AG10803 (cell line): ENCODE measurements around the gene MBNL2.

Source experiments
- DNase-seq: peaks from one replicate; pipeline ENCODE4 v3.0.0; 2010; ENCODE audit warnings: low read depth
- H3K4me3 ChIP-seq: 2 replicates; pipeline ENCODE4 v1.5.1; 2011; ENCODE audit warnings: mild to moderate bottlenecking, low read length, control low read depth
- TF ChIP-seq, protein P1 (sequence below): conservative IDR thresholded peaks from 2 replicates; pipeline ENCODE4 v1.5.1; 2011; ENCODE audit warnings: mild to moderate bottlenecking, low read length, control low read depth, inconsistent platforms

Gene MBNL2

DNA sequence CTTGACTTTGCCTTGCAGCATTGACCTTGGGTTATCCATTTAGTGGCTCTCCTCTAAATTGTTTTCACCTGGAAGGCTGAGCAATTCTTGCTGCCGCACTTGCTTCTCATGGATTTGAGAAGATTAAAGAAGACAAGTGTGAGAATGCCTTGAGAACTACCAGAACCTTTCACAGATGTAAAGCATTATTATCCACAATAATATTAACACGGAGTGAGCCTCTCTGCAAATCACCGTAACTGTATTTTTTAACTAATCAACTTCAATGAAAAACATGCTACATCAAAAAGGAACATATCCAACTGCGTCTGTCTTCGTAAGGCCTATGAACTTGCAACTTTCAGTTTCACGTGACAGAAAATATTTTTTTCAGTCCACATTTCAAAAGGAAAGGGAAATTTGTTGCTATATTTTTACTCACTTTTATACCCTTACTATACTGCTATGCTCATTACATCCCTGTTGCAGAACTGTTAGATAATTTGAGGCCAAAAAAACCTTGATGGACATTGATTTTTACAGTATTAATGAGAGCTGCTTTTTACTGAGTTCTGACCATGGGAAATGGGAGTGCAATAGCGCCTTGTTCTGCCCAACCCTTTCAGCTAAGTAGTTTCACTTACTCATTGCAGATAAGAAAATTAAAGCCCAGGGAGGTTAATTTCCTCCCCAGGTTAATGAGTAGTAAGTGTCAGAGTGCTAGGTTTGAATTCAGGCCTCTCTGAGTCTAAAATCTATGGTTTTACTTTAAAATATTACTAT lies 118.0 kb downstream of the MBNL2 start:
- no peak overlapping the region for H3K4me3 ChIP-seq
- DNase-seq: no peak
- TF ChIP-seq, protein P1, sequence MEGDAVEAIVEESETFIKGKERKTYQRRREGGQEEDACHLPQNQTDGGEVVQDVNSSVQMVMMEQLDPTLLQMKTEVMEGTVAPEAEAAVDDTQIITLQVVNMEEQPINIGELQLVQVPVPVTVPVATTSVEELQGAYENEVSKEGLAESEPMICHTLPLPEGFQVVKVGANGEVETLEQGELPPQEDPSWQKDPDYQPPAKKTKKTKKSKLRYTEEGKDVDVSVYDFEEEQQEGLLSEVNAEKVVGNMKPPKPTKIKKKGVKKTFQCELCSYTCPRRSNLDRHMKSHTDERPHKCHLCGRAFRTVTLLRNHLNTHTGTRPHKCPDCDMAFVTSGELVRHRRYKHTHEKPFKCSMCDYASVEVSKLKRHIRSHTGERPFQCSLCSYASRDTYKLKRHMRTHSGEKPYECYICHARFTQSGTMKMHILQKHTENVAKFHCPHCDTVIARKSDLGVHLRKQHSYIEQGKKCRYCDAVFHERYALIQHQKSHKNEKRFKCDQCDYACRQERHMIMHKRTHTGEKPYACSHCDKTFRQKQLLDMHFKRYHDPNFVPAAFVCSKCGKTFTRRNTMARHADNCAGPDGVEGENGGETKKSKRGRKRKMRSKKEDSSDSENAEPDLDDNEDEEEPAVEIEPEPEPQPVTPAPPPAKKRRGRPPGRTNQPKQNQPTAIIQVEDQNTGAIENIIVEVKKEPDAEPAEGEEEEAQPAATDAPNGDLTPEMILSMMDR: no peak

DNA sequence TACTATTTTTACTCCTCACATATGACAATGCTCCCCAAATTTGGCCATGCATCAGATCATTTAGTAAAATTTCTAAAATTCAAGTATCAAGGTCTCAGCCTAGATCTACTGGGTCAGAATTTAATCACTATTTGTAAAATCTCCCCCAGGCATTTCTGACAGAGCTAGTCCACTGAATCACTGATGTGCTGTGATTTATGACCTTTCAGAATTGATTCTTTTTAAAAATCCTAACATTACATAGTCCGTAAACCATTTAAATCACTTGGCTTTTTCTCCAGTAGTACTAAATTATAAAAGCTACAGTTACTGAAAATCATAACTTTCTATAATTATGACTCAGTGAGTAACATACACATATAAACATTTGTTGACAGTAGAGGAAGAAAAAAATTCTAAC lies 119.0 kb downstream of the MBNL2 start:
- no peak for DNase-seq
- TF ChIP-seq, protein P1: no peak
- no peak overlapping the region for H3K4me3 ChIP-seq

DNA sequence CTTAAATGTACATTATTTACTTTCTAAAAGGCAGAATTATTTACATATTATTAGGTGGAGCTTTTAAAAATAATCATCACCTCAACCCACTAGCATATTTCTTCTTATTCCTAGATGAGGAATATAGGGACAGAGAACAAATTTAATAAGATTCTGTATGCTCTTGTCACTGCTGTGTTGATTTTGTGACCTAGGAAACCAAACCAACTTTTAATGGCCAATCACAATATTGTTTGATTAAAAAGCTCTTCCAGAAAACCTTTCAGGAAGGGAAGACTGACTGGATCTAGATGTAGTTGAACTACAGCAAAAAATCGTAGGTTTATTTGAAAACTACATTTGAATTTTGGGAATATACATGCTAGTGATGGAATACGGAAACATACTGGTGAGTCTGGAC lies 120.0 kb downstream of the MBNL2 start:
- H3K4me3 ChIP-seq: no peak overlapping the region
- DNase-seq: no peak
- TF ChIP-seq, protein P1: no peak

DNA sequence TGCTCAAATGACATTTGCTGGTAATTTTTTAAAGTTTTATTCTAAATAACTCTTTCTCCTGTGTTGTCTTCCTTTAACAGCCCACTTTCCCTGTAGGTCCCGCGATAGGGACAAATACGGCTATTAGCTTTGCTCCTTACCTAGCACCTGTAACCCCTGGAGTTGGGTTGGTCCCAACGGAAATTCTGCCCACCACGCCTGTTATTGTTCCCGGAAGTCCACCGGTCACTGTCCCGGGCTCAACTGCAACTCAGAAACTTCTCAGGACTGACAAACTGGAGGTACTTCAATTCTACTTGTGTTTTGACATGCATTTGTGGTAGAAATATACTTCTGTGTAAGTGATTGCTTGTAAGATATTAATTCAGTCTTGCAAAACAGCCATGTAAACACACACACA lies 120.8 kb downstream of the MBNL2 start:
- no peak for DNase-seq
- no peak overlapping the region for H3K4me3 ChIP-seq
- TF ChIP-seq, protein P1: no peak

DNA sequence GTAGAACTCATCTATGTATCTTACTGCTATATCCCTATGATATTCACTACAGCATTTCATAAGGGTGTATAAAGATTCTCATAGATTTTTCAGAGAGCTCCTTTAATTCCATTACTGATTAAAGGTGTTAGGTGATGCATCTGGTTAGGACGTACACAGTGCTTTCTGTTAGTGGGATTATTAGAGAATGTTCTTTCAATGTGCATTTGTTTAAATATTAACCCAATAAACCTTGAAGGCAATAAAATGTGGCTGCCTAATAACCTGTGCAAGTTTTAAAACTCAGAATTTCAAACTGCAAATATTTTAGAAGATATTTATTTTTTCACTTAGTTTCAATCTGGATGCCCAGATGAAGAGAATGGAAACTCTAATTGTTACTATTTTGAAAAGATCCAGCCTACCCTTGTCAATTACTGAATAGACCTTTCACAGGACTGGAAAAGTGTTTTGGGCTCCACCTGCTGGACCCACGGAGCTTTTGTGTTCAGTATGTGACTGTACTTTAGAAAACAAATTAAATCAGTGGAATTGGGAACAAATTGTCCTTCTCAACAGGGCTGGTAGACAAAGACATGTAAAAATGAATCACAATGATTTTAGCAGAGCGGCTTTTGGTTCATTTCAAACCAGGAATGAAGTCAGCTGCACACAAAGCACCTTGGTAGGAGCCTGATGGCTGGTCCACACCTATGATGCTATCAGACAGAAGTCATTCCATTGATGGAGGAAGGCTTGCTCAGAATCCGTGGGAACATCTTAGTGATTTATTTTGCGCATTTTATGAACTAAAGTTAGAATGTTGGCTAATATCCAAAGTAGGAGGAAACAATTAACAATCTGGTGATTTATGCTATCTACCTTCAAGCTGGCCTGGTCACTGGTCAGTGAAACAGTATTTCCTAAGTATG lies 122.4 kb downstream of the MBNL2 start:
- TF ChIP-seq, protein P1: peak; percentile 89
- peak; percentile 64 for DNase-seq
- H3K4me3 ChIP-seq: no peak overlapping the region

DNA sequence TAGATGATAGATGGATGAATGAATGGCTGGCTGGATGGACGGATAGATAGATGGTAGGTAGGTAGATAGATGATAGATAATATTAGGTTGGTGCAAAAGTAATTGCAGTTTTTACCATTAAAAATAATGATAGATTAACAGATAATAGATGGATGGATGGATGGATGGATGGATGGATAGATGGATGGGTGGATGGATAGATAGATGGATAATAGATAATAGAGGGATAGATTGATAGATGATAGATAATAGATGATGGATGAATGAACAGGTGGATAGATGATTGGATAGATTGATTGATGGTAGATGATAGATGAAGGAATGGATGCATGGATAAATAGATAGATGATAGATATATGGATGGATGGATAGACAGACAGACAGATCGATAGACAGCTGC lies 124.0 kb downstream of the MBNL2 start:
- no peak for DNase-seq
- TF ChIP-seq, protein P1: no peak
- H3K4me3 ChIP-seq: no peak overlapping the region
